Breast epithelium (tissue), 3 donors: ENCODE results near the gene COTL1.

Source experiments
- CTCF ChIP-seq, 3 donors: fragments of 450-650 bp; IDR thresholded peaks; one replicate each; pipeline ENCODE4 v1.5.1; 2016 to 2017; ENCODE audit warnings: antibody characterized with exemption in 3 of 3, mild to moderate bottlenecking in 3 of 3, moderate library complexity in 3 of 3
- POLR2A ChIP-seq: fragments of 450-650 bp; IDR thresholded peaks from one replicate; pipeline ENCODE4 v1.6.1; 2016; ENCODE audit warnings: antibody characterized with exemption, mild to moderate bottlenecking, moderate library complexity
- POLR2AphosphoS5 ChIP-seq, 3 donors: sonication (generic); formaldehyde crosslinking; IDR thresholded peaks; one replicate each; pipeline ENCODE4 v1.6.1; 2017; ENCODE audit warnings: antibody characterized with exemption in 3 of 3

GRCh38 chr16:84625556-84625955 is 7.7 kb upstream of the COTL1 start:
- TF ChIP-seq POLR2AphosphoS5 (IDR thresholded peaks at IDR 0.05) (no peak), CTCF (IDR thresholded peaks at IDR 0.05) (no peak), POLR2A (no peak)
